ENCODE results near the gene CSGALNACT2. TPM values are rescaled to one million over a fixed set of nuclear protein-coding genes. Genes with fewer than 3 reads are reported as not detected.

The CSGALNACT2 gene
- 11.5 and 17.4 TPM in 2 replicates for total RNA-seq (2014; rRNA removed; shearing (Covaris generic))
- 26.3 and 27.8 TPM in 2 replicates for polyA plus RNA-seq (2016; fragmentation: Nextera tagmentation; extraction: Ambion mirVana)

- Histone ChIP-seq H2AFZ (peak within 1 kb of the TSS; percentile 83), H3K9me2 (ENCODE audit: insufficient read depth) (no peaks in the 10 kb centered on the region), H3F3A (ENCODE audit: insufficient read depth) (peaks cover 25% of the 10 kb centered on the region), H3K9me3 (ENCODE audit: low read depth) (no peaks in the 10 kb centered on the region), H3K36me3 (ENCODE audit: low read depth) (no peaks in the 10 kb centered on the region), H4K20me1 (ENCODE audit: insufficient read depth) (peaks cover 21% of the 10 kb centered on the region; the same call in 1 of the 2 replicates), H3K9ac (peak within 1 kb of the TSS; percentile 92), H3K4me2 (ENCODE audit: unreplicated experiment) (peak within 1 kb of the TSS; percentile 94), H3K27ac (peak within 1 kb of the TSS; percentile 95), H3K4me3 (peak within 1 kb of the TSS; percentile 95), H3K79me2 (ENCODE audit: insufficient read depth) (peaks cover 52% of the 10 kb centered on the region), H3K27me3 (replicated peaks; ENCODE audit: insufficient read depth) (no peaks in the 10 kb centered on the region), H3K4me1 (ENCODE audit: insufficient read depth) (peaks cover 26% of the 10 kb centered on the region)
- TF ChIP-seq EZH2phosphoT487 (IDR thresholded peaks at IDR 0.05; ENCODE audit: insufficient read depth, low read depth) (no peak), EZH2 (IDR thresholded peaks at IDR 0.05; ENCODE audit: insufficient read depth, poor library complexity, severe bottlenecking) (no peak)
- WGBS, 2 experiments (ENCODE audit: low coverage in 1 of 2, low lambda C conversion rate in 2 of 2, missing lambda C conversion rate in 2 of 2): 0 to 1% methylated on average over 49 to 77 of the region's 93 CpGs
- in situ Hi-C loops (cut with MboI): no loop called here
- peak; percentile 97 for DNase-seq
Measured at GRCh38 chr10:43138021-43138756, at the start of gene CSGALNACT2. Gene CSGALNACT2, plus strand, starts transcription at chr10:43138445. Its CDS starts 16,705 bp downstream, at chr10:43155150.

DNA sequence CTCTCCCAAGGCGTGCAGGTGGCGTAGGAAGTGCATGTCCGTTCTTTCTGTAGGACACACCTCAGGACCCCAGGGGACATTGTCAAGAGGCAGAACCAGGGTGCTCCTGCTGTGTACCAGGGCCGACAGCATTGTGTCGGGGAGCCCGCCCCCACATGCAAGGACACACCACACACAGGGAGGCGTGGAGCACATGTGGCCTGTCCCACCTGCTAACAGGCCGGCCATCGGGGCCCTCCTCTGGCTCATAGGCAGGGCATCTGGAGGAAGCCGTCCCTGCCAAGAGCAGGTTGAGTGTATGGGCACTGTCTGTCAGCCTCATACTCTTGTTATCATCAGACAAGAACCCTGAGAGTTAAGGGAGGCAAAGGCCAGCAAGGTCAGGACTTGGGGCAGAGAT, 48.7 kb upstream of the CSGALNACT2 start:
- in situ Hi-C loops (cut with MboI): no loop called here
- H3K9ac ChIP-seq: no peak overlapping the region
- H3K27me3 ChIP-seq (replicated peaks; ENCODE audit: insufficient read depth): no peaks in the 10 kb centered on the region; the same call in 1 of the 2 replicates
- DNase-seq: no peak
- no peak for TF ChIP-seq EZH2 (IDR thresholded peaks at IDR 0.05; ENCODE audit: insufficient read depth, poor library complexity, severe bottlenecking)
- no peak for TF ChIP-seq EZH2phosphoT487 (IDR thresholded peaks at IDR 0.05; ENCODE audit: insufficient read depth, low read depth)
- no peak overlapping the region for H3K4me3 ChIP-seq
- whole genome bisulfite sequencing, 2 experiments (ENCODE audit: low coverage in 1 of 2, low lambda C conversion rate in 2 of 2, missing lambda C conversion rate in 2 of 2): 50 to 58% methylated on average over 10 of the region's 10 CpGs
- no peaks in the 10 kb centered on the region for H4K20me1 ChIP-seq (ENCODE audit: insufficient read depth)
- no peak overlapping the region for H3K27ac ChIP-seq
- H3K9me3 ChIP-seq (ENCODE audit: low read depth): no peaks in the 10 kb centered on the region
- H3K9me2 ChIP-seq (ENCODE audit: insufficient read depth): no peaks in the 10 kb centered on the region
- H3K36me3 ChIP-seq (ENCODE audit: low read depth): no peaks in the 10 kb centered on the region
- H3K4me1 ChIP-seq (ENCODE audit: insufficient read depth): no peaks in the 10 kb centered on the region
- H3K79me2 ChIP-seq (ENCODE audit: insufficient read depth): no peaks in the 10 kb centered on the region
- H3K4me2 ChIP-seq (ENCODE audit: unreplicated experiment): no peak overlapping the region
- no peaks in the 10 kb centered on the region for H3F3A ChIP-seq (ENCODE audit: insufficient read depth)
- H2AFZ ChIP-seq: no peak overlapping the region

DNA sequence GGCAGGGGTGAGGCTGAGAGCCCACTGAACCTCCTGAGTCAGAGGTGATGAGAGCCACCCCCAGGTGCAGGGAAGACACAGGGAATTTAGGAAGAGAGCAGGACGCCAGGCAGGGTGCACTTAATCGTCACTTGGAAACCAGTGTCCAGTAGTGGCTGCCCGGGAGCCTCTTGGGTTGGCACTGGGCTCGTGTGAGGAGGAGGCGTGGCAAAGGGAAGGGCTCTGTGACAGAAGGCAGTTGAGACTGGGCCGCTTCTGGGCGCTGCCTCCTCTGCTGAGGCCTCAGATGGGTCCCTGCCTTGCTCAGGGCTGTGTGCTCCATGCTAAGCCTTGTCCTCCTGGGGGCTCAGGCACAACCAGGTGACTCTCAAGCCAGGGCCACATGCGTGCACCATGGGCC, 48.1 kb upstream of the CSGALNACT2 start:
- H3K36me3 ChIP-seq (ENCODE audit: low read depth): no peaks in the 10 kb centered on the region
- no peak overlapping the region for H2AFZ ChIP-seq
- WGBS, 2 experiments (ENCODE audit: low coverage in 1 of 2, low lambda C conversion rate in 2 of 2, missing lambda C conversion rate in 2 of 2): 22 to 37% methylated on average over 8 of the region's 8 CpGs
- no peaks in the 10 kb centered on the region for H4K20me1 ChIP-seq (ENCODE audit: insufficient read depth)
- no peak overlapping the region for H3K4me2 ChIP-seq (ENCODE audit: unreplicated experiment)
- in situ Hi-C loops (cut with MboI): no loop called here
- H3K27ac ChIP-seq: no peak overlapping the region
- no peaks in the 10 kb centered on the region for H3K9me3 ChIP-seq (ENCODE audit: low read depth)
- TF ChIP-seq EZH2phosphoT487 (IDR thresholded peaks at IDR 0.05; ENCODE audit: insufficient read depth, low read depth): no peak
- TF ChIP-seq EZH2 (IDR thresholded peaks at IDR 0.05; ENCODE audit: insufficient read depth, poor library complexity, severe bottlenecking): no peak
- no peak overlapping the region for H3K4me3 ChIP-seq
- H3F3A ChIP-seq (ENCODE audit: insufficient read depth): no peaks in the 10 kb centered on the region
- H3K9me2 ChIP-seq (ENCODE audit: insufficient read depth): no peaks in the 10 kb centered on the region
- DNase-seq: no peak
- H3K27me3 ChIP-seq (replicated peaks; ENCODE audit: insufficient read depth): no peaks in the 10 kb centered on the region; the same call in 1 of the 2 replicates
- no peaks in the 10 kb centered on the region for H3K79me2 ChIP-seq (ENCODE audit: insufficient read depth)
- H3K4me1 ChIP-seq (ENCODE audit: insufficient read depth): no peaks in the 10 kb centered on the region
- no peak overlapping the region for H3K9ac ChIP-seq

DNA sequence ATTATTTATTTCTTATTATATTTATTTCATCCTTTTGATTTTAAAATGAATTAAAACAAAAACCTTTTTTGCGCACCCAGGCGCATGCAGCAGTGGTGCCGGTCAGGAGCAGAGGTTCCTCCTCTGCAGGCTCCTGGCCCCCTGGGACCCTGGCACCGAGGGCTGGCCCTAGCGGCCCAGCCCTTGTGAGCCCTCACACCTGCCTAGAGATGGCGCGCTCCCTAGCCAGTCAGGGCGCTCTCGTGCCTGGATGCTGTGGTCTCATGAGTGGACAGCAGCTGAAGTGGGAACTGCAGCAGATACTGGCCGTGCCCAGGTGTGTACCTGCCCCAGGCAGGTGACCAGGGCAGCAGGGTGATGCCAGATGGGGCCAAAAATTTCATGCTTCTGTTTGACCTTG, 47.6 kb upstream of the CSGALNACT2 start:
- Histone ChIP-seq H3K9ac (no peak overlapping the region), H3K9me2 (ENCODE audit: insufficient read depth) (no peaks in the 10 kb centered on the region), H3K27me3 (replicated peaks; ENCODE audit: insufficient read depth) (no peaks in the 10 kb centered on the region; the same call in 1 of the 2 replicates), H3K4me3 (no peak overlapping the region), H3F3A (ENCODE audit: insufficient read depth) (no peaks in the 10 kb centered on the region), H2AFZ (no peak overlapping the region), H4K20me1 (ENCODE audit: insufficient read depth) (no peaks in the 10 kb centered on the region), H3K27ac (no peak overlapping the region), H3K79me2 (ENCODE audit: insufficient read depth) (no peaks in the 10 kb centered on the region), H3K36me3 (ENCODE audit: low read depth) (no peaks in the 10 kb centered on the region), H3K4me1 (ENCODE audit: insufficient read depth) (no peaks in the 10 kb centered on the region), H3K4me2 (ENCODE audit: unreplicated experiment) (no peak overlapping the region), H3K9me3 (ENCODE audit: low read depth) (no peaks in the 10 kb centered on the region)
- no peak for DNase-seq
- TF ChIP-seq EZH2phosphoT487 (IDR thresholded peaks at IDR 0.05; ENCODE audit: insufficient read depth, low read depth) (no peak), EZH2 (IDR thresholded peaks at IDR 0.05; ENCODE audit: insufficient read depth, poor library complexity, severe bottlenecking) (no peak)
- WGBS, 2 experiments (ENCODE audit: low coverage in 1 of 2, low lambda C conversion rate in 2 of 2, missing lambda C conversion rate in 2 of 2): 72 to 75% methylated on average over 10 of the region's 10 CpGs
- in situ Hi-C loops (cut with MboI): no loop called here

All from GM23248 (cell line).